H9 (cell line): ENCODE data around the gene CABS1. TPM values are rescaled to one million over a fixed set of nuclear protein-coding genes. Genes with fewer than 3 reads are reported as not detected.

Experiments
- DNase-seq: peaks from one replicate; pipeline ENCODE4 v3.0.0-alpha.2; 2017
- H2AFZ ChIP-seq: one replicate; pipeline ENCODE4 v1.6.1; 2013; ENCODE audit warnings: mild to moderate bottlenecking, low read length, control low read depth, moderate library complexity
- H2AK5ac ChIP-seq: 2 replicates; pipeline ENCODE4 v1.6.1; 2013; ENCODE audit warnings: low read length, control low read depth, mixed read lengths; ENCODE audit not compliant: insufficient read length
- H2BK120ac ChIP-seq: one replicate; pipeline ENCODE4 v1.6.1; 2013; ENCODE audit warnings: low read depth, mild to moderate bottlenecking, low read length, control low read depth, inconsistent platforms; ENCODE audit not compliant: poor library complexity, severe bottlenecking
- H2BK12ac ChIP-seq: 2 replicates; pipeline ENCODE4 v1.6.1; 2013; ENCODE audit warnings: low read length, control low read depth, mixed read lengths, low read depth; ENCODE audit not compliant: insufficient read length
- H2BK15ac ChIP-seq: 2 replicates; pipeline ENCODE4 v1.6.1; 2013; ENCODE audit warnings: low read depth, low read length, control low read depth
- H2BK20ac ChIP-seq: one replicate; pipeline ENCODE4 v1.6.1; 2013; ENCODE audit warnings: low read depth, mild to moderate bottlenecking, low read length, control low read depth, inconsistent platforms; ENCODE audit not compliant: poor library complexity, severe bottlenecking
- H2BK5ac ChIP-seq: 2 replicates; pipeline ENCODE4 v1.6.1; 2013; ENCODE audit warnings: low read length, control low read depth, mixed read lengths; ENCODE audit not compliant: insufficient read length
- H3K14ac ChIP-seq: 2 replicates; pipeline ENCODE4 v1.6.1; 2013; ENCODE audit warnings: low read length, control low read depth; ENCODE audit not compliant: insufficient read depth
- H3K18ac ChIP-seq: 2 replicates; pipeline ENCODE4 v1.6.1; 2013; ENCODE audit warnings: low read depth, mild to moderate bottlenecking, mixed read lengths, low read length, control low read depth; ENCODE audit not compliant: insufficient read length
- H3K23ac ChIP-seq: 2 replicates; pipeline ENCODE4 v1.6.1; 2013; ENCODE audit warnings: low read length, control low read depth, mixed read lengths, low read depth; ENCODE audit not compliant: insufficient read length
- H3K23me2 ChIP-seq: 2 replicates; pipeline ENCODE4 v1.6.1; 2013; ENCODE audit warnings: low read depth, mild to moderate bottlenecking, mixed read lengths, low read length, control low read depth; ENCODE audit not compliant: insufficient read length, poor library complexity, severe bottlenecking
- H3K27ac ChIP-seq: 2 replicates; pipeline ENCODE4 v1.5.1; 2013; ENCODE audit warnings: low read length, control low read depth, mixed read lengths, low read depth; ENCODE audit not compliant: insufficient read length
- H3K27me3 ChIP-seq: 2 replicates; pipeline ENCODE4 v1.6.1; 2013; ENCODE audit warnings: low read length, control low read depth, inconsistent platforms; ENCODE audit not compliant: insufficient read depth
- H3K4ac ChIP-seq: 2 replicates; pipeline ENCODE4 v1.6.1; 2013; ENCODE audit warnings: low read depth, mild to moderate bottlenecking, control low read depth, inconsistent platforms, low read length, moderate library complexity
- H3K4me1 ChIP-seq: 2 replicates; pipeline ENCODE4 v1.6.1; 2013; ENCODE audit warnings: low read length, control low read depth, inconsistent platforms; ENCODE audit not compliant: insufficient read depth
- H3K4me2 ChIP-seq: 2 replicates; pipeline ENCODE4 v1.6.1; 2013; ENCODE audit warnings: low read length, control low read depth, mixed read lengths; ENCODE audit not compliant: insufficient read length, insufficient read depth
- H3K56ac ChIP-seq: 2 replicates; pipeline ENCODE4 v1.6.1; 2013; ENCODE audit warnings: low read depth, mild to moderate bottlenecking, mixed read lengths, low read length, control low read depth; ENCODE audit not compliant: insufficient read length
- H3K79me1 ChIP-seq: 2 replicates; pipeline ENCODE4 v1.6.1; 2013; ENCODE audit warnings: low read depth, mild to moderate bottlenecking, moderate library complexity, low read length, control low read depth, inconsistent platforms; ENCODE audit not compliant: insufficient read depth, poor library complexity, severe bottlenecking
- H3K79me2 ChIP-seq: 2 replicates; pipeline ENCODE4 v1.6.1; 2013; ENCODE audit warnings: low read length, control low read depth, inconsistent platforms; ENCODE audit not compliant: insufficient read depth
- H3K9ac ChIP-seq: 2 replicates; pipeline ENCODE4 v1.6.1; 2013; ENCODE audit warnings: low read length, control low read depth, mixed read lengths; ENCODE audit not compliant: insufficient read length; ENCODE audit errors: extremely low read depth
- H3K9me3 ChIP-seq: one replicate; pipeline ENCODE4 v1.6.1; 2013; ENCODE audit warnings: low read depth, low read length, inconsistent platforms; ENCODE audit not compliant: control insufficient read depth
- H3T11ph ChIP-seq: one replicate; pipeline ENCODE4 v1.6.1; 2013; ENCODE audit warnings: mild to moderate bottlenecking, low read length, control low read depth, inconsistent platforms
- H4K20me1 ChIP-seq: one replicate; pipeline ENCODE4 v1.6.1; 2013; ENCODE audit not compliant: control insufficient read depth, insufficient read length, insufficient read depth
- H4K5ac ChIP-seq: 2 replicates; pipeline ENCODE4 v1.6.1; 2013; ENCODE audit warnings: low read depth, mild to moderate bottlenecking, mixed read lengths, low read length, control low read depth; ENCODE audit not compliant: insufficient read length
- H4K8ac ChIP-seq: replicated peaks from 2 replicates; pipeline ENCODE4 v1.6.1; 2013; ENCODE audit warnings: low read length, control low read depth, mixed read lengths, low read depth; ENCODE audit not compliant: insufficient read length
- H4K91ac ChIP-seq: 2 replicates; pipeline ENCODE4 v1.6.1; 2013; ENCODE audit warnings: low read depth, mild to moderate bottlenecking, moderate library complexity, mixed read lengths, low read length, control low read depth; ENCODE audit not compliant: insufficient read length
- H3K27ac Mint-ChIP-seq, 3 experiments: 2 replicates in 2 of 3; 3 replicates in 1 of 3; pipeline ENCODE4 v1.8.0; 2020 to 2021; ENCODE audit warnings: mixed read lengths in 3 of 3, mild to moderate bottlenecking in 1 of 3, moderate library complexity in 1 of 3
- H3K27me3 Mint-ChIP-seq: 2 replicates; pipeline ENCODE4 v1.8.0; 2021; ENCODE audit warnings: low read depth, mild to moderate bottlenecking, moderate library complexity, mixed read lengths
- H3K36me3 Mint-ChIP-seq, 3 experiments: 2 replicates in 2 of 3; 3 replicates in 1 of 3; pipeline ENCODE4 v1.8.0; 2020 to 2021; ENCODE audit warnings: low read depth in 3 of 3, mixed read lengths in 3 of 3; ENCODE audit not compliant: insufficient read depth in 1 of 3
- H3K4me1 Mint-ChIP-seq, 2 experiments: 2 replicates each; pipeline ENCODE4 v1.8.0; 2020; ENCODE audit warnings: mixed read lengths in 2 of 2
- H3K4me3 Mint-ChIP-seq, 2 experiments: 2 replicates in 1 of 2; 3 replicates in 1 of 2; pipeline ENCODE4 v1.8.0; 2020 to 2021; ENCODE audit warnings: mild to moderate bottlenecking in 2 of 2, mixed read lengths in 2 of 2, moderate library complexity in 1 of 2
- H3K9me3 Mint-ChIP-seq, 2 experiments: 2 replicates in 1 of 2; 3 replicates in 1 of 2; pipeline ENCODE4 v1.8.0; 2020; ENCODE audit warnings: mild to moderate bottlenecking in 2 of 2, mixed read lengths in 2 of 2, moderate library complexity in 1 of 2
- WGBS: extraction: QIAGEN DNeasy Blood & Tissue Kit; methylation state at CpG from one replicate; pipeline ENCODE4 v1.1.7; 2013; ENCODE audit warnings: missing lambda C conversion rate, low lambda C conversion rate, mixed read lengths; ENCODE audit not compliant: insufficient read length; ENCODE audit errors: extremely low coverage; 5-methylcytosine and 5-hydroxymethylcytosine counted together
- total RNA-seq: library from RNA; stranded (reverse); gene quantifications from 2 replicates; pipeline ENCODE4 v1.2.1, GENCODE V29; 2021
- TF ChIP-seq, protein P1 (sequence below): fragments of 200-600 bp; sonication (generic); conservative IDR thresholded peaks from 3 replicates; pipeline ENCODE4 v1.8.0; 2021; ENCODE audit warnings: antibody characterized with exemption, mild to moderate bottlenecking

The CABS1 gene
- total RNA-seq, 1 experiment from 2014 or later = 0.15 TPM

DNA sequence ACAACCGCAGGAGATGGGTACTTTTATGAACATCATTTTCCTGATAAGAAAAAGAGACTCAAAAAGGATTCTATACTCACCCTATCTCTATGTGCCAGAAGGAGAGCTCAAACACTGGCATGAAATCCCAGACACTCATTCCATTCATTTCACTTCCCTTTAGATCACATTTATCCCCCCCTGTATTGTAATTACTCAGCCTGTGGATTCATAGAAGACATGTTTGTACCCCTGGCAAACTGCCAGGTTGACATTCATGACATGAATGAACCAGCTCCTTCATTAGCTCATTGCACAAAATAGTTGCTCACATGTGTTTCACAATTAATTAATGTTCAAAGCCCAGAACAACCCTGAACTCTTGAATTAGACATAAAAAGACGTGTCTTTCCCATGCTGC, 30.7 kb downstream of the CABS1 start:
- no peak for DNase-seq
- no peak overlapping the region for H3K23ac ChIP-seq
- no peak overlapping the region for H3K14ac ChIP-seq
- H2BK12ac ChIP-seq = no peak overlapping the region
- no peaks in the 10 kb centered on the region for H3K79me1 ChIP-seq
- Mint-ChIP-seq H3K4me1 (no peaks in the 10 kb centered on the region), H3K36me3 (no peaks in the 10 kb centered on the region), H3K27ac (no peak overlapping the region), H3K4me3 (no peak overlapping the region), H3K9me3 (no peaks in the 10 kb centered on the region), H3K27me3 (no peaks in the 10 kb centered on the region)
- no CpG with 5 or more reads among the region's 2 CpGs for WGBS
- no peak overlapping the region for H4K91ac ChIP-seq
- no peak overlapping the region for H3K9ac ChIP-seq
- no peaks in the 10 kb centered on the region for H3K9me3 ChIP-seq
- no peak overlapping the region for H2BK120ac ChIP-seq
- H3K4me2 ChIP-seq = no peak overlapping the region
- H2AK5ac ChIP-seq = no peak overlapping the region
- no peak overlapping the region for H3K18ac ChIP-seq
- TF ChIP-seq, protein P1, sequence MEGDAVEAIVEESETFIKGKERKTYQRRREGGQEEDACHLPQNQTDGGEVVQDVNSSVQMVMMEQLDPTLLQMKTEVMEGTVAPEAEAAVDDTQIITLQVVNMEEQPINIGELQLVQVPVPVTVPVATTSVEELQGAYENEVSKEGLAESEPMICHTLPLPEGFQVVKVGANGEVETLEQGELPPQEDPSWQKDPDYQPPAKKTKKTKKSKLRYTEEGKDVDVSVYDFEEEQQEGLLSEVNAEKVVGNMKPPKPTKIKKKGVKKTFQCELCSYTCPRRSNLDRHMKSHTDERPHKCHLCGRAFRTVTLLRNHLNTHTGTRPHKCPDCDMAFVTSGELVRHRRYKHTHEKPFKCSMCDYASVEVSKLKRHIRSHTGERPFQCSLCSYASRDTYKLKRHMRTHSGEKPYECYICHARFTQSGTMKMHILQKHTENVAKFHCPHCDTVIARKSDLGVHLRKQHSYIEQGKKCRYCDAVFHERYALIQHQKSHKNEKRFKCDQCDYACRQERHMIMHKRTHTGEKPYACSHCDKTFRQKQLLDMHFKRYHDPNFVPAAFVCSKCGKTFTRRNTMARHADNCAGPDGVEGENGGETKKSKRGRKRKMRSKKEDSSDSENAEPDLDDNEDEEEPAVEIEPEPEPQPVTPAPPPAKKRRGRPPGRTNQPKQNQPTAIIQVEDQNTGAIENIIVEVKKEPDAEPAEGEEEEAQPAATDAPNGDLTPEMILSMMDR = no peak
- no peaks in the 10 kb centered on the region for H3K27me3 ChIP-seq
- H3K4me1 ChIP-seq = no peaks in the 10 kb centered on the region
- H3K56ac ChIP-seq = no peak overlapping the region
- no peak overlapping the region for H2BK5ac ChIP-seq
- no peak overlapping the region for H2AFZ ChIP-seq
- no peak overlapping the region for H2BK20ac ChIP-seq
- H4K8ac ChIP-seq = no peak overlapping the region
- no peaks in the 10 kb centered on the region for H3K23me2 ChIP-seq
- no peak overlapping the region for H3K4ac ChIP-seq
- H3T11ph ChIP-seq = no peak overlapping the region
- no peak overlapping the region for H4K5ac ChIP-seq
- no peak overlapping the region for H3K27ac ChIP-seq
- H2BK15ac ChIP-seq = no peak overlapping the region
- no peaks in the 10 kb centered on the region for H4K20me1 ChIP-seq
- H3K79me2 ChIP-seq = no peaks in the 10 kb centered on the region
